MV-4-11 (cell line): ENCODE results near the gene EVX1.
A peak's percentile ranks its signal among the peaks of the same experiment; 100 is the strongest.

ENCODE experiments used
- DNase-seq: peaks from one replicate; lab custom pipeline; 2025; lab: John Stamatoyannopoulos, UW

EVX1 gene

DNA sequence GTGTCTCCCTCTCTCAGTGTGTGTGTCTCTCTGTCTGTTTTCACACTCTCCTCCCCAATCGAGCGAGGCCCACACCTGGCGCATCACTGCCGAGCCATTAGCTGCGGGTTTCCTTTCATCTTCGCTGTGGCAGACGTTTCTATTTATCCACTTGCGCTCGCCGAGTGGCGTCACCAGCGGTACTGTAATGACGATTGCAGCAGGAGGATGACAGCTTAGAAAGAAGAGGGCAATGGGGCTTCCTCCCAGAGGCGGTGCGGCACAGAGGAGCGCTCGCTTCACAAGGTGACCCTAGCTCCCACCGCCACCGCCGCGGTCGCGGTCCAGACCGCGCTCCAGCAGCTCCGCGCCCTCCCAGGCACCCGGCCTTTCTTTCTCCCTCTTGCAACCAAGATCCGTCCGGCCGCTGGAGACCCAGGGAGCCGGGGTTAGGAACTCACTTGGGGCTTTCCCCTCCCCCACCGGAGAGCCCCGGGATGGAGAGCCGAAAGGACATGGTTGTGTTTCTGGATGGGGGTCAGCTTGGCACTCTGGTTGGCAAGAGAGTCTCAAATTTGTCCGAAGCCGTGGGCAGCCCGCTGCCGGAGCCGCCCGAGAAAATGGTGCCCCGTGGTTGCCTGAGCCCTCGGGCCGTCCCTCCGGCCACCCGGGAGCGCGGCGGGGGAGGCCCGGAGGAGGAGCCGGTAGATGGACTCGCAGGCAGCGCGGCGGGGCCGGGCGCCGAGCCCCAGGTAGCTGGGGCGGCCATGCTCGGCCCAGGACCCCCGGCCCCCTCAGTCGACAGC is at the start of gene EVX1:
Gene EVX1, plus strand, starts transcription at position 248 of the 785 bp plus-strand sequence. Its CDS starts 229 bp downstream, at position 477.
- DNase-seq, result no peak

GRCh38 chr7:27193335-27194001 is 49.1 kb upstream of the EVX1 start:
- no peak for DNase-seq

GRCh38 chr7:27194002-27194352 is 48.6 kb upstream of the EVX1 start:
- no peak for DNase-seq

DNA sequence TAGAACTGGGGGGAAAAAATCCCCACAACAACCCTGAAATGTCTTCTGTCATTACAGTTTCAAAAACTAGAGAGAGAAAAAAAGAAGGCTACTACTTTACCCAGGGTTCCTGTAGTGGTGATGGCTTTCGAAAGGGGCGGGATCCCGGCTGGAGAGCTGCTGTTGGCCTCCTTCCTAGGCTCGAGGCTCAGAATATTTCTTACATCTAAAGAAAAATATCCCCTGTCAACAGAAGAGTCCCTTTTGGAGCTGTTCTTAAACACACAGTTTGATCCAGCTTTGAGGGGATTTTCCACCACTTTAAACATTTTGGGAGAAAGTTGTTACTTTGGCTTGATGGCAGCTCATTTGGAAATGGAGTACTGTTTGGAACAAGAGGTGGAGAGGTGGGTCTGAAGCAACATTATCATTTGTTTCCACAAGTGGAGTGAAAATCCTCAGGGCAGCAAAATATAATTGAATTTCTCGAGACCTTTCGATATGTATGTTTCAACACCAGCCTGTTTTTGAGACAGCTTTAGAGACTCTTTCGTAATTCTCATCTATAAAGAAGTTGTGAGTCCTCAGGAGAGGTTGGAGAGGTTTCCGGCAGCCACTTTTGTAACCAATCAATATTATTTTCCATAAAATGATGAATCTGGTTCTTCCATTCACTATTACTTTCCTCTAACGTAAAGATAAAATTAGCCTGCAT is 47.8 kb upstream of the EVX1 start:
- DNase-seq, result peak; percentile 14

DNA sequence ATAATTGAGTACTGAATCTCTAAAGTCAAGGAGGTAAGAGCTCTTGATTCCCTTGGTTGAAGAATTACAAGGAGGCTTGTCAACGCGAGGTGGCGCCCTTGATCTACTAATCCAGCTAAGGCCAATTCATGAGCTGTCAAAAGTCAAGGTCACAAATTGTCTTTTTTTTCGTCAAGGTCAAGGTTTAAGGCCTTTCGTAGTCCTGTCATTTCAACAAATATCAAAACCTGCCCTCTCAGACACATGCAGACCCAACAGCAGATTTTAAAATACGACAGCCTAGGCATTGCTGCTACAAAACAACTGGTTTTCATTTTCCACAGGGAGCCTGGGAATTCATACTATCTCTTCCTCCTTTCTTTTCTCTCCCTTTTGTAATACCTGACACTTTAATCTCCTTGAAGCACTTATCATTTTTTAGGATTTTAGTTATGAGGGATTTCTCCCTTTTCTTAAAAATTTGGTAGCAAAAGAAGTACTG is 46.3 kb upstream of the EVX1 start:
- peak; percentile 56 for DNase-seq

DNA sequence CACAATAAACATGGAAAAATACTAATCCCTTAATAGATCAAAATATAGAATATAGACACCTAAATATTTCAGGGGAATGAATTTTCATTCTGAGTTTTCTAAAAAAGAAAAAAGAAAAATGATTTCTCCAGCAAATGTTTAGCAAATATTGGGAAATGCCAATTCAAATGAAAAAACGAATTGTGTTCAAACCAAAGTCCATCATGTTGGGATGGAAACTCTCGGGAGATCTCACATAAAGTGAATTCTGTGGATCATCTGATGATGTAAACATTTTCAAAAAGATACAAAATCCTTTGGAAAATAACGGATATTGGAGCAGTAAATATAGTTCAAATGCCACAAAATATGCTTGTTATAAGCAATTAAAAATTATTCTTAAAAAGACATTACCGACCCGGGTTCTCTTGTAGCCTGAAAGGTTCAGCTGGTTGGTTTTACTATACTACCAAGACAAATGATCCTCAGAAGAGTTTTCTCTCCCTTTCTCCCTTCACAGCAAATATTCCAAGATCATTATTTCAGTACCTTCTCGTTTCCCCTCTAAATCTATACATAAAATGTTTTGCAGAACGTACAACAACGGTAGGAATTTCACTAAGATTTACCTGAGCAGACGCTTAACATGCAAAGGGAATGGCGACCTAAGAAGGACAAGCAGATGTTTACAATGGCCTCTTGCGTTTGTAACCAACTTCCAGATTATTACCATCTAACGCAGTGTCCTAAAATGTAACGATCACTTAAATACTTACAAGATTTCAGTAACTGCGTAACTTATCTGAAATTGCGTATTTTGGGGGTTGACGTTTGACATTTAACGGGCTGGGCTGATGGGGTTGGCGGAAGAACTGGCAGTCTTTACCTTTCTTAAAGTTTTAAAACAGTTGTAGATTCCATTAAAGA is 45.2 kb upstream of the EVX1 start:
- DNase-seq, result no peak

DNA sequence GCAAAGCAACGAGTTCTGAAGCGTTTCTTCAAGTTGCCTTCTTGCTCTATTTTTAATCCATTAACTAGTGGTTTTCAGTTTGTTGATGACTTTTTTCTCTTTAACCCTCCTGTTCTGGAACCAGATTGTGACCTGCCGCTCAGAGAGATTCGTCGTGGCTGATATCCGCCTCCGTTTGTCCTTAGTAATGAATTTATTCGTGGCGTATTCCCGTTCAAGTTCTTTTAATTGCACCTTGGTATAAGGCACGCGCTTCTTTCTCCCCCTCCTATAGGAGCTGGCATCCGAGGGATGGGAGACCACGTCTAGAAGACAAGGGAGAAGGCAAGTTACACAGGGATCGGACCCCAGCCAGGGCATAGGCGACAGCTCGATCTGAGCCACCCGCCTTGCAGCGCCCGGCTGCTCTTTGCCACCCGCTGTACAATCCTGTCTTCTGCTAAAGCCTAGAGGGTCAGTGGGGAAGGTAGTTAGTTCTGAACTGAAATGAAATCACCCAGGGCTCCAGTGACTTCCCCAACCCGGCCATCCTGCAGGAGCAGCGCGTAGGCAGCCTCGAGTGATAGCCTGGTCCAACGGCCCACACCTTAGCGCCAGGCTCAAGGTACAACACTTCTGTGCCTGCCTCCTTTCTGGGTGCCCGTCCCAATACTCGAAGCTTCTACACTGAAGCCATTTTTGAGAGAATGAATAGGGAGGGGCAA is 44.3 kb upstream of the EVX1 start:
- no peak for DNase-seq

- no peak for DNase-seq
These were observed 43.5 kb upstream of the EVX1 start for GRCh38 chr7:27198871-27199801.

- no peak for DNase-seq
These were observed 42.5 kb upstream of the EVX1 start, which contains the start of gene HOXA13 for GRCh38 chr7:27199849-27200760. TSS of gene HOXA13 (minus strand) at chr7:27200091. CDS start at chr7:27200077, 14 bp downstream.

DNA sequence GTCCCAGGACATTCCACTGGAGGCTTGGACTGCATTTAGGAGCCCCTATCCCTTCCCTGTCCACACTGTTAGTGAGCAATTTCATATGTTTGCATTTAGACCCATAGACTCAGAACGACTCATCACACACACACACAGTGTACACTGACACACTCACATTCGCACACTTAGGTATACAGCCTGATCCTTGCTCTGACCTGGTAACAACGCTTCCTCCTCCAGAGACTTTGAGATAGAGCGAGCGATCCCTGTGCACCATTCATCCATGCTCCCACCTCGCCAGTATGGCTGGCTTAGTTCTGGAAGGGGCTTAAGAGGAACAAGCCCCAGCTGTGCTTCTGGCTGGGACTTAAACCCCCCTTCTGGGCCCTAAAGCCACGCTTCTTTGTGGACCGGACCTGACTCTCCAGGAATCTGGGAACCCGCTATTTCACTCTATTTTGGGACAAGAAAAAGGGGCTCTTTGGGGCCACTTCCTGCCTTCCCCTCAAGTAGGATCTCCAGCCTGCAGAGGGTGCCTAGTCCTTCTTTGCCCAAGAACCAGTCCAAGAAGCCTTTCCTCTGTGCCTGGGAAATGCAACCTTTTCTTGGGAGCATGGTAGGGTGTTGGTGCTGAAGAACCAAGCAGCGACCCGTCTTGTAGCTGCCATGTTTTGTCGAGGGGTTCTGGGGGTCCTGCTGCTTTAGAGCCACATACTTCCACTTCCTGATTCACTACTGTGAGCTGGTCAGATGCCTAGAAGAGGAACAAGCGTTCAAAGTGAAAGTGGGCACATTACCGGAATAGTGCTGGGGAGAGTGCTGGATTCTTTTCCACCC is 41.6 kb upstream of the EVX1 start:
- DNase-seq, result peak; percentile 83

DNA sequence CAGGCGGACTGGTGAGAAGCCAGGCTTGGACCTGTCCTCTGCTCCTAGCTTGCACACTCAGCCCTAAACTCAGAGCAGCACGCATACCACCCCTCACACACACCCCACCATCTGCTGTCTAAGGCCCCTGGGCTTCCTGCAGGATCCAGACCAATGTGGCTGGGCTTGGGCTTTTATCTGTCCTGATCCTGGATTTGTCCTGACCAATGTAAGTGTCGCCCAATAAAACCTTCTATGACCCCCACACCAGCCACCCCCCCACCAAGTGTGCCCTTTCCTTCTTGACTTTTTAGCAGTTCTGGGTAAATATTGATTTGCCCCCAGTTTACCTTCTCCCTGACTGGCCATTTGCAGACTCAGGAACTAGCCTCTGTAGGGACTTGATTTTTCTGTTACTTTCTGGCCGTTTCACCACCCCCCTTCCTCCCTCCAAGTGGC is 41.0 kb upstream of the EVX1 start:
- no peak for DNase-seq

- DNase-seq, result no peak
These were observed 40.4 kb upstream of the EVX1 start for GRCh38 chr7:27202018-27202861.

GRCh38 chr7:27202862-27203134 is 39.8 kb upstream of the EVX1 start:
- no peak for DNase-seq

DNA sequence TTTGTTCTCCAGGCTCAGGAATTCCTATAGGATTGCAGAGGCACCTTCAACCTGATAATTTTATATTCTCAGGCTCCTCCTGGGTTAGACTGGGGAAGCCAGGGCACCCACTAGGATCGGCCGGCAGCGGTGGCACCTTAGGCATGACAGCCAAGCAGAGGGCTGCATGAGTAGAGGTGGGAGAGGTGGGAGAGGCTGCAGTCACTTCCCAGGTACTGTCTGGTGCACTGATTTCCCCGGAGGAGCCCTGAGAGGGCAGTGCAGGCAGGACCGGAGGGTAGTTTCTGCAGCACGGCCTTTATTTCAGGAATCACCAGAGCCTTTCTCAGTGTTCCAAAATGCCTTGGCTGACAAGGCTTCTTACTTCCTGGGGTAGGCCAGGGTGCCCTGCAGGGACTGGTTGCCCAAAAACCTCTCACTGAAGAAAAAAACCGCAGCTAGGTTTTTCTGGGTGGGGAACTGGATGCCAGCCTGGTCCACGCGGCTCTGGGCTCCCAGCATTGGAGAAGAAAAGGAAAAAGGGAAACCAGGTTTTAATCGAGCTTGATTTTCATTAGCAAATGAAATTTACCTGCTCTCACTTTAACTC is 39.1 kb upstream of the EVX1 start:
- no peak for DNase-seq

DNA sequence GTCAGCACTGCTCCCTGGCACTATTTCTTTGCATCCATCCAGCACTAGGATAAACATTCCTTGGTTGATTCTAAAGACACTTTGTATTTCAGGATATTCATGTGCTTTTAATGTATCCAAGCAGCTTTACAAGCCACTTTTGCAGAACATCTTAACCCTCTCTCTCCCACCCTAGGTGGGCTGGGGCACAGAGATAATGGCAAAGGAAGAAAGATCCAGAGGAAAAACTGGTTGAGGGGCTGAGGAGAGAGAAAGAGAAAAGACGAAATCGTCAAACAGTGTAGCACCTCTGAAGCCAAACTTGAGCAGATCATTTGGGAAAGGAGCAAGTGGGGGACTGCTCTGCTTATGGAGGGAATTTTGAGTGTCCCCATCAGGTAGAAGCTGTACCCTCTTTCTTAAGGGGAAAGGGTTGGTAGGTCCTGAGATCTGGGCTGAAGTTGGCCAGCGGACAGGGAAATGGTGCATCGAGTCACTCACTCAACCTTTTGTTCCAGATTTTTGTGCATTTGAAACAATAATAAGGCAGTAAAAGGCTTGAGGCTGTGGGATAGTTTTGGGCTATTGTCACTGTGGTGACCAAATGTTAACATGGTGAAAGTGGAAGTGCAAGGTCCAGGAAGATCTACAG is 38.5 kb upstream of the EVX1 start:
- DNase-seq, result no peak

DNA sequence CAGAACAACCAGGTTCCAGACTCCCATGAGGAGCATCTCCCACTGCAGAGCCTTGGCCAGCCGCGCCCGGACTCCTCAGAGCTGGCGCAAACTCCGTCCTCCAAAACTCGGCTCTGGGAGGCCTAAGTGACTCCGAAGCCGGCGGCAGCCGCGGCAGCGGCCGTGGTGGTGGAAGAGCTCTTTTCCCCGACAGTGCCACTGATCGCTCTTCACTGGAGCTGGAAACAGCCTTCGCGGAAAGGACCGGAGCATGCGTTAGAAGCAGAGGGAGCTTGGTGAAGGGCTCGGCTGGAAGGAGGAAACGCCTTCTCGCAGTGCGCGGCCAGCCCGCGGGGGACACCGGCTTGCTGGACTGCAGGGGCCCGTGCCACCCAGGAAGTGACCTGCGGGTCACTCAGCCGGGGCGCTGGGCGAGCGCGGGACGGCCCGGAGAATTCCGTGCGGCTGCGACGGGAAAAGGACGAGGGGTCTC is 37.7 kb upstream of the EVX1 start:
- DNase-seq, result no peak
